ENCODE measurements around the gene SMOC2. TPM values are rescaled to one million over a fixed set of nuclear protein-coding genes. Genes with fewer than 3 reads are reported as not detected.

The SMOC2 gene
- total RNA-seq, 1 donor from 2014 or later, result 0.53 TPM

DNA sequence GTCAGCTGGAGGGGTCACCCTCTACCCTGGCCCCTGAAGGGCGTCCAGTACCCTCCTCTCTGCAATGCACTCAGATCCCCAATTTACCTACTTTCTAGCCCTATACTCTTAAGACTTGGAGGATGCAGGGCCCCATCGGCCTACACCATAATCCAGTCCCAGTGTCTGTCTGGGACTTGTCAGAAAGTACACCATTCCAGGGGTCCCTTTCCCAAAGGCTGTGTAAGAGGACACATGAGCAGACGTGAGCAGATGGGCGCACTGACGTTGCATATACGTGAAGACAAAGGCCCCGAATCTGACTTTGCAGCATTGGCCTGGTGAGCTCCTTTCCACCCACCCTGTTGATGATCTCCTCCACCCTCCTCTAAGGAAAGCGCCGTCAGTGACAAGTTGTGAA lies 20.9 kb upstream of the SMOC2 start:
- Histone ChIP-seq H3K27me3 (ENCODE audit: control insufficient read depth, insufficient read depth, low read length) (no peaks in the 10 kb centered on the region), H3K36me3 (ENCODE audit: control insufficient read depth, insufficient read depth, low read length) (no peaks in the 10 kb centered on the region), H3K4me3 (ENCODE audit: low read depth, low read length) (no peak overlapping the region)
- TF ChIP-seq, protein P1, sequence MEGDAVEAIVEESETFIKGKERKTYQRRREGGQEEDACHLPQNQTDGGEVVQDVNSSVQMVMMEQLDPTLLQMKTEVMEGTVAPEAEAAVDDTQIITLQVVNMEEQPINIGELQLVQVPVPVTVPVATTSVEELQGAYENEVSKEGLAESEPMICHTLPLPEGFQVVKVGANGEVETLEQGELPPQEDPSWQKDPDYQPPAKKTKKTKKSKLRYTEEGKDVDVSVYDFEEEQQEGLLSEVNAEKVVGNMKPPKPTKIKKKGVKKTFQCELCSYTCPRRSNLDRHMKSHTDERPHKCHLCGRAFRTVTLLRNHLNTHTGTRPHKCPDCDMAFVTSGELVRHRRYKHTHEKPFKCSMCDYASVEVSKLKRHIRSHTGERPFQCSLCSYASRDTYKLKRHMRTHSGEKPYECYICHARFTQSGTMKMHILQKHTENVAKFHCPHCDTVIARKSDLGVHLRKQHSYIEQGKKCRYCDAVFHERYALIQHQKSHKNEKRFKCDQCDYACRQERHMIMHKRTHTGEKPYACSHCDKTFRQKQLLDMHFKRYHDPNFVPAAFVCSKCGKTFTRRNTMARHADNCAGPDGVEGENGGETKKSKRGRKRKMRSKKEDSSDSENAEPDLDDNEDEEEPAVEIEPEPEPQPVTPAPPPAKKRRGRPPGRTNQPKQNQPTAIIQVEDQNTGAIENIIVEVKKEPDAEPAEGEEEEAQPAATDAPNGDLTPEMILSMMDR (IDR thresholded peaks at IDR 0.05; ENCODE audit: insufficient read depth, low read length, severe bottlenecking), result no peak
- no peak for DNase-seq (ENCODE audit: low read depth)
- FAIRE-seq, result no peak

DNA sequence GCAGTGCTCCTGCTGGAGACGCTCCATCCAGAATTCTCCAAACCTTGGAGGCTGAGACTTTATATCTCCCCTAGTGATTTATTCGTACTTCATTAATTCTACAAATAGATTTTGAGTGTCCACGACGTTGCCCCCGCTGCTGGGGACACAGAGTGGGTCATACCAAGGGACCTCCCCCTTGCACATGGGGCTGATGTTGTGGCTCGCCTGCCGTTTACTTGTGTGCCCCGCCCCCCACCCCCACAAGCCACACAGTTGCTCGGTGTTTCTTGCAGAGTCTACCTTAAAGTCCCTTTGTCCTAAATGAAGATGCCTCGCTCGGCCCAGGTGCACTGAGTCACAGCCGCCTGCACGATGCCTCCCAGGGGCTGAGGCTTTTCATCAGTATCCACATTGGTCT lies 20.3 kb upstream of the SMOC2 start:
- H3K4me3 ChIP-seq (ENCODE audit: low read depth, low read length), result no peak overlapping the region
- no peak for FAIRE-seq
- no peaks in the 10 kb centered on the region for H3K27me3 ChIP-seq (ENCODE audit: control insufficient read depth, insufficient read depth, low read length)
- TF ChIP-seq, protein P1 (IDR thresholded peaks at IDR 0.05; ENCODE audit: insufficient read depth, low read length, severe bottlenecking), result no peak
- DNase-seq (ENCODE audit: low read depth), result no peak
- no peaks in the 10 kb centered on the region for H3K36me3 ChIP-seq (ENCODE audit: control insufficient read depth, insufficient read depth, low read length)

DNA sequence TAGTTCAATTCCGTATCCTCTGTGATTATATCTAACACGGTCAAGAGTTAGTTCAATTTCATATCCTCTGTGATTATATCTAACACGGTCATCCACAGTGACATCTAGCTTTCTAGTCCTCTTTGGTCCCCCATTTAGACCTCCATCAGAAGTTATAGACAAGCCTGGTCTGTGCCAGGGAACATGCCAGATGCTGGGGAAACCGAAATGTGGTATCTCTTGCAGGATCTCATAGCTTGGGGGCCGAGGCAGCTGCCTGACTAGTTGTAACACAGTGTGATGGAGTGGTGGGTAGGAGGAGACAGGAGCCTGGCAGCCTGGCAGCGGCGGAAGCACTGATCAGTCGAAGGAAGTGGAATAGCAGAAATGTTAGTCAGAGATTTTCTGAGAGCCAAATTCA lies 13.8 kb upstream of the SMOC2 start:
- FAIRE-seq, result no peak
- Histone ChIP-seq H3K4me3 (ENCODE audit: low read depth, low read length) (no peak overlapping the region), H3K27me3 (ENCODE audit: control insufficient read depth, insufficient read depth, low read length) (no peaks in the 10 kb centered on the region), H3K36me3 (ENCODE audit: control insufficient read depth, insufficient read depth, low read length) (no peaks in the 10 kb centered on the region)
- TF ChIP-seq, protein P1 (IDR thresholded peaks at IDR 0.05; ENCODE audit: insufficient read depth, low read length, severe bottlenecking), result no peak
- DNase-seq (ENCODE audit: low read depth), result no peak

DNA sequence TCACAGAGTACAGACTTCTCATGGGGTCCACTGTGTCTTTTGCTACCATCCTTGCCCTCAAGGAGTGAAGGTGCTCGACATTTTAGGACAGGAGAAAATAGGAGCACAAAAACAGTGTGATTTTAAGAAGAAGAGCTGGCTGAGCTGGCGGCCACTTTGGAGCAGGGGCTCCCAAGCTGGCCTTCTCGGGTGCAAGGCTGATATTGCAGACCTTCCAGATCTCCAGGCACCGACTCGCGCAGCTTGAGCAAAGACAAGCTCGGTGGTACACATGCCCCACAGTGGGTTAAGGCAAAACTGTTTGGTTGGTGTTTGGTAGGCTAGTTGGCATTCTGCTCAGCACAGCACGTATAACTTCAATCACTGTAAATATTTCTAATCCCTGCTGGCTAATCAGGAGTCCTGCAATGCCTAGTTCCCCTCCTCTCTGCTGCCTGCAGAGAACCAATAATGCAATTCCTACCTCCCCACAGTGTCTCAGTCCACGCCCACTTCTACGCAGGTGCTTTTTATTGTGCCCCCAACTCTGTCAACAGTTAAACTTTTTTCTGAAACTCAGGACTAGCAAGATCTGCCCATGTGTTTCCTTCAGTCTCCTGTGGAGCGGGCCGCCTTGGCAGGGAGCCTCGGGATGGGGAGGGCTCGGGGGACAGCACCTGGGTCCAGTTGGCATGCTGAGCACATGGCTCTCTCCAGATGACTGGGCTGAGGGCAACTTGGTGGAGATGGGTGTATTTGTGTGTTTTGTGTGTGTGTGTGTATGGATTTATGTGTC lies 12.7 kb upstream of the SMOC2 start:
- H3K36me3 ChIP-seq (ENCODE audit: control insufficient read depth, insufficient read depth, low read length), result no peaks in the 10 kb centered on the region
- no peak for FAIRE-seq
- no peaks in the 10 kb centered on the region for H3K27me3 ChIP-seq (ENCODE audit: control insufficient read depth, insufficient read depth, low read length)
- TF ChIP-seq, protein P1 (IDR thresholded peaks at IDR 0.05; ENCODE audit: insufficient read depth, low read length, severe bottlenecking), result no peak
- no peak for DNase-seq (ENCODE audit: low read depth)
- no peak overlapping the region for H3K4me3 ChIP-seq (ENCODE audit: low read depth, low read length)

DNA sequence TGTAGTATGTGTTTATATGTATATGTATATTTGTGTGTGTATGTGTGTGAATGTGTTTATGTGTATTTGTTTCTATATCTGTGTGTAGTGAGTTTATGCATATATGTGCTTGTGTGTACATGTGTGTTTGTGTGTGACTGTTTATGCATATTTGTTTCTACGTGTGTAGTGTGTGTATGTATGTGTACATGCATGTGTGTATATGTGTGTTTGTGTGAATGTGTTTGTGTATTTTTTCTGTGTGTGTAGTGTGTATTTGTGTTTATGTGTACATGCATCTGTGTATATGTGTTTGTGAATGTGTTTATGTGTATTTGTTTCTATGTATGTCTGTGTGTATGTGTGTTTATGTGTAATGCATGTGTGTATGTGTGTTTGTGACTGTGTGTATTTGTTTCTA lies 12.1 kb upstream of the SMOC2 start:
- DNase-seq (ENCODE audit: low read depth) (no peak), FAIRE-seq (no peak)

More for the DNA sequence above, 12.1 kb upstream of the SMOC2 start:
- TF ChIP-seq, protein P1 (IDR thresholded peaks at IDR 0.05; ENCODE audit: insufficient read depth, low read length, severe bottlenecking), result no peak
- no peaks in the 10 kb centered on the region for H3K36me3 ChIP-seq (ENCODE audit: control insufficient read depth, insufficient read depth, low read length)
- H3K27me3 ChIP-seq (ENCODE audit: control insufficient read depth, insufficient read depth, low read length), result no peaks in the 10 kb centered on the region
- H3K4me3 ChIP-seq (ENCODE audit: low read depth, low read length), result no peak overlapping the region
